Thyroid gland (tissue), 4 donors: Measurements from ENCODE around the gene NEDD4L.

ENCODE experiments used
- CTCF ChIP-seq, 6 experiments: fragments of 200-600 bp in 3 of 6; fragments of 450-650 bp in 3 of 6; sonication (generic) in 3 of 6; IDR thresholded peaks; one replicate each; pipeline ENCODE4 v1.5.1; 2016 to 2019; ENCODE audit warnings: antibody characterized with exemption in 6 of 6, mild to moderate bottlenecking in 2 of 6, inconsistent platforms in 1 of 6, moderate library complexity in 1 of 6
- POLR2A ChIP-seq, 2 donors: fragments of 450-650 bp; IDR thresholded peaks; one replicate each; pipeline ENCODE4 v1.6.1; 2017; ENCODE audit warnings: antibody characterized with exemption in 2 of 2, mild to moderate bottlenecking in 2 of 2, moderate library complexity in 1 of 2

GRCh38 chr18:58354051-58354450, 310.0 kb downstream of the NEDD4L start:
- no peak for TF ChIP-seq CTCF (IDR thresholded peaks at IDR 0.05)
- no peak for TF ChIP-seq POLR2A (IDR thresholded peaks at IDR 0.05)
